MM.1S (cell line): ENCODE results near the gene SAP30BP.

Source experiments
- DNase-seq: peaks from one replicate; pipeline ENCODE4 v3.0.0-alpha.2; 2015
- H2AFZ ChIP-seq: fragments of 300-600 bp; sonication (generic); 2 replicates; pipeline ENCODE4 v1.6.0; 2016; ENCODE audit warnings: antibody characterized with exemption, low read length
- H3F3A ChIP-seq: fragments of 300-600 bp; sonication (generic); 2 replicates; pipeline ENCODE4 v1.6.1; 2016; ENCODE audit warnings: mild to moderate bottlenecking, antibody characterized with exemption, low read length, moderate library complexity, mixed read lengths; ENCODE audit not compliant: insufficient read depth
- H3K27ac ChIP-seq: fragments of 300-600 bp; sonication (generic); 2 replicates; pipeline ENCODE4 v1.5.1; 2016; ENCODE audit warnings: mild to moderate bottlenecking, low read length
- H3K27me3 ChIP-seq: fragments of 300-600 bp; sonication (generic); replicated peaks from 2 replicates; pipeline ENCODE4 v1.6.0; 2016; ENCODE audit warnings: low read length; ENCODE audit not compliant: insufficient read depth
- H3K36me3 ChIP-seq: fragments of 300-600 bp; sonication (generic); replicated peaks from 2 replicates; pipeline ENCODE4 v1.6.1; 2016; ENCODE audit warnings: mild to moderate bottlenecking, low read length, mixed read lengths; ENCODE audit not compliant: insufficient read depth
- H3K4me1 ChIP-seq: fragments of 300-600 bp; sonication (generic); 2 replicates; pipeline ENCODE4 v1.6.1; 2016; ENCODE audit warnings: low read length, mixed read lengths
- H3K4me2 ChIP-seq: fragments of 300-600 bp; sonication (generic); 2 replicates; pipeline ENCODE4 v1.6.0; 2016; ENCODE audit warnings: low read depth, low read length
- H3K4me3 ChIP-seq: fragments of 300-600 bp; sonication (generic); 2 replicates; pipeline ENCODE4 v1.5.1; 2016; ENCODE audit warnings: low read length, mixed read lengths
- H3K79me2 ChIP-seq: fragments of 300-600 bp; sonication (generic); 2 replicates; pipeline ENCODE4 v1.6.1; 2016; ENCODE audit warnings: mixed run types, low read length, mixed read lengths
- H3K9ac ChIP-seq: fragments of 300-600 bp; sonication (generic); 2 replicates; pipeline ENCODE4 v1.6.1; 2016; ENCODE audit warnings: low read length, mixed read lengths
- H3K9me2 ChIP-seq: fragments of 300-600 bp; sonication (generic); replicated peaks from 2 replicates; pipeline ENCODE4 v1.6.1; 2016; ENCODE audit warnings: mild to moderate bottlenecking, low read length, mixed read lengths; ENCODE audit not compliant: insufficient read depth
- H3K9me3 ChIP-seq: fragments of 300-600 bp; sonication (generic); replicated peaks from 2 replicates; pipeline ENCODE4 v1.6.1; 2016; ENCODE audit warnings: mild to moderate bottlenecking, low read length, mixed read lengths; ENCODE audit not compliant: insufficient read depth
- H4K20me1 ChIP-seq: fragments of 300-600 bp; sonication (generic); 2 replicates; pipeline ENCODE4 v1.6.1; 2016; ENCODE audit warnings: mild to moderate bottlenecking, low read length, moderate library complexity, mixed read lengths; ENCODE audit not compliant: insufficient read depth
- EZH2 ChIP-seq: fragments of 300-600 bp; sonication (generic); optimal IDR thresholded peaks from 2 replicates; pipeline ENCODE3; 2017; ENCODE audit warnings: low read depth, mild to moderate bottlenecking, antibody characterized with exemption, low read length, mixed read lengths
- EZH2phosphoT487 ChIP-seq: fragments of 300-600 bp; sonication (generic); IDR thresholded peaks from 2 replicates; pipeline ENCODE4 v1.6.1; 2018; ENCODE audit warnings: antibody characterized with exemption, low read length
- TF ChIP-seq, protein P1 (sequence below): fragments of 300-600 bp; sonication (generic); IDR thresholded peaks from 2 replicates; pipeline ENCODE4 v1.5.1; 2016; ENCODE audit warnings: antibody characterized with exemption, low read length, mixed read lengths

Gene SAP30BP

DNA sequence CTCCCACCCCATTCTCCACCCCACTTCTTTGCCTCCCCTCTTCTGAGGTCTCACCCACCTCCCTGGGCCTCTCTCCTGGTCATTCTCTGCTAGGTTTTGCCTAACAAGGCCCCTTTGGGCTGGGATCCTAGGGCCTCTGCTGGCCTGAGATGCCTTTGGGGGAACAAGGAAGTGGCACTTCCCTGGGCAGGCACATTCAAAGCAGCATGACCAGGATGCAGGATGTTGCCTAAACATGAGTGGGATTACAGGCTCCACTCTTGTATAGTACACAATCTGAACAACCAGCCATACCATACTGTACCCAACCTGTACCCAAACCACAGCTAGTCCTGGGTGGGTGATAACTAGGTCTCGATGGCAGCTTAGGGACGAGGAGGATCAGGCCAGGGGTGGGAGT is 88.9 kb downstream of the SAP30BP start:
- Histone ChIP-seq H3K79me2 (no peaks in the 10 kb centered on the region), H3K4me1 (peaks cover 6% of the 10 kb centered on the region), H3F3A (no peaks in the 10 kb centered on the region), H3K36me3 (no peaks in the 10 kb centered on the region), H2AFZ (no peak overlapping the region), H3K9me2 (no peaks in the 10 kb centered on the region), H3K9me3 (no peaks in the 10 kb centered on the region), H3K27ac (no peak overlapping the region), H3K4me3 (no peak overlapping the region), H3K4me2 (no peak overlapping the region), H3K27me3 (no peaks in the 10 kb centered on the region), H3K9ac (no peak overlapping the region), H4K20me1 (no peaks in the 10 kb centered on the region)
- TF ChIP-seq EZH2phosphoT487 (no peak), EZH2 (no peak)
- TF ChIP-seq, protein P1, sequence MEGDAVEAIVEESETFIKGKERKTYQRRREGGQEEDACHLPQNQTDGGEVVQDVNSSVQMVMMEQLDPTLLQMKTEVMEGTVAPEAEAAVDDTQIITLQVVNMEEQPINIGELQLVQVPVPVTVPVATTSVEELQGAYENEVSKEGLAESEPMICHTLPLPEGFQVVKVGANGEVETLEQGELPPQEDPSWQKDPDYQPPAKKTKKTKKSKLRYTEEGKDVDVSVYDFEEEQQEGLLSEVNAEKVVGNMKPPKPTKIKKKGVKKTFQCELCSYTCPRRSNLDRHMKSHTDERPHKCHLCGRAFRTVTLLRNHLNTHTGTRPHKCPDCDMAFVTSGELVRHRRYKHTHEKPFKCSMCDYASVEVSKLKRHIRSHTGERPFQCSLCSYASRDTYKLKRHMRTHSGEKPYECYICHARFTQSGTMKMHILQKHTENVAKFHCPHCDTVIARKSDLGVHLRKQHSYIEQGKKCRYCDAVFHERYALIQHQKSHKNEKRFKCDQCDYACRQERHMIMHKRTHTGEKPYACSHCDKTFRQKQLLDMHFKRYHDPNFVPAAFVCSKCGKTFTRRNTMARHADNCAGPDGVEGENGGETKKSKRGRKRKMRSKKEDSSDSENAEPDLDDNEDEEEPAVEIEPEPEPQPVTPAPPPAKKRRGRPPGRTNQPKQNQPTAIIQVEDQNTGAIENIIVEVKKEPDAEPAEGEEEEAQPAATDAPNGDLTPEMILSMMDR: no peak
- DNase-seq: no peak

DNA sequence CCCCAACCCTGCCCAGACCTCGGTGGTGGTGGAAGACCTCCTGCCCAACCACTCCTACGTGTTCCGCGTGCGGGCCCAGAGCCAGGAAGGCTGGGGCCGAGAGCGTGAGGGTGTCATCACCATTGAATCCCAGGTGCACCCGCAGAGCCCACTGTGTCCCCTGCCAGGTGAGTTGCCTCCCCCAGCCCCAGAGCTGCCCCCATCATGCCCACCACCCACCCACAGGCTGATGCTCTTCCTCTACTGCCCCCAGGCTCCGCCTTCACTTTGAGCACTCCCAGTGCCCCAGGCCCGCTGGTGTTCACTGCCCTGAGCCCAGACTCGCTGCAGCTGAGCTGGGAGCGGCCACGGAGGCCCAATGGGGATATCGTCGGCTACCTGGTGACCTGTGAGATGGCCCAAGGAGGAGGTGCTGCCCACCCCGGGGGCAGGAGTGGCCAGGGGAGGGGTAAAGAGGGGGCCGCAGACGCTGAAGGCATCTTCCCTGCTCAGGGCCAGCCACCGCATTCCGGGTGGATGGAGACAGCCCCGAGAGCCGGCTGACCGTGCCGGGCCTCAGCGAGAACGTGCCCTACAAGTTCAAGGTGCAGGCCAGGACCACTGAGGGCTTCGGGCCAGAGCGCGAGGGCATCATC is 89.4 kb downstream of the SAP30BP start:
- no peak overlapping the region for H2AFZ ChIP-seq
- H3K4me1 ChIP-seq: peaks cover 6% of the 10 kb centered on the region
- H3K27ac ChIP-seq: no peak overlapping the region
- no peaks in the 10 kb centered on the region for H3F3A ChIP-seq
- H4K20me1 ChIP-seq: no peaks in the 10 kb centered on the region
- TF ChIP-seq EZH2phosphoT487 (no peak), EZH2 (no peak)
- TF ChIP-seq, protein P1: no peak
- H3K4me2 ChIP-seq: no peak overlapping the region
- no peaks in the 10 kb centered on the region for H3K27me3 ChIP-seq
- H3K79me2 ChIP-seq: no peaks in the 10 kb centered on the region
- H3K9ac ChIP-seq: no peak overlapping the region
- DNase-seq: no peak
- H3K36me3 ChIP-seq: no peaks in the 10 kb centered on the region
- no peaks in the 10 kb centered on the region for H3K9me3 ChIP-seq
- H3K9me2 ChIP-seq: no peaks in the 10 kb centered on the region
- no peak overlapping the region for H3K4me3 ChIP-seq

DNA sequence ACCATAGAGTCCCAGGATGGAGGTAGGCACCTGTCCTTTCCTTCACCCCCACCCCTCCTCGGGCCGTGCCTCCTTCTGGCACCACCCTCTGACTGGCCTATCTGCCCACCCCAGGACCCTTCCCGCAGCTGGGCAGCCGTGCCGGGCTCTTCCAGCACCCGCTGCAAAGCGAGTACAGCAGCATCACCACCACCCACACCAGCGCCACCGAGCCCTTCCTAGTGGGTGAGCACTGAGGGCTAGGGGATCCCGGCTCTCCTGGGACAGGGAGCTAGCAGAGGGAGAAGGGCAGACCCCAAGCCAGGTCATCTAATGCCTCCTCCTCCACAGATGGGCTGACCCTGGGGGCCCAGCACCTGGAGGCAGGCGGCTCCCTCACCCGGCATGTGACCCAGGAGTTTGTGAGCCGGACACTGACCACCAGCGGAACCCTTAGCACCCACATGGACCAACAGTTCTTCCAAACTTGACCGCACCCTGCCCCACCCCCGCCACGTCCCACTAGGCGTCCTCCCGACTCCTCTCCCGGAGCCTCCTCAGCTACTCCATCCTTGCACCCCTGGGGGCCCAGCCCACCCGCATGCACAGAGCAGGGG is 90.0 kb downstream of the SAP30BP start:
- no peaks in the 10 kb centered on the region for H3K9me3 ChIP-seq
- DNase-seq: no peak
- H3K9ac ChIP-seq: no peak overlapping the region
- no peak overlapping the region for H3K4me2 ChIP-seq
- H2AFZ ChIP-seq: no peak overlapping the region
- no peaks in the 10 kb centered on the region for H3K9me2 ChIP-seq
- H3K4me3 ChIP-seq: no peak overlapping the region
- H3K4me1 ChIP-seq: peaks cover 6% of the 10 kb centered on the region
- H3K36me3 ChIP-seq: no peaks in the 10 kb centered on the region
- no peaks in the 10 kb centered on the region for H3F3A ChIP-seq
- H3K27ac ChIP-seq: no peak overlapping the region
- no peaks in the 10 kb centered on the region for H4K20me1 ChIP-seq
- H3K79me2 ChIP-seq: no peaks in the 10 kb centered on the region
- H3K27me3 ChIP-seq: no peaks in the 10 kb centered on the region
- TF ChIP-seq EZH2 (no peak), EZH2phosphoT487 (no peak)
- TF ChIP-seq, protein P1: no peak
